ENCODE measurements around the gene FKBP8. TPM values are rescaled to one million over a fixed set of nuclear protein-coding genes. Genes with fewer than 3 reads are reported as not detected.

Gene FKBP8
- total RNA-seq, 1 donor = 288 TPM

GRCh38 chr19:18489627-18490184, 53.7 kb downstream of the FKBP8 start:
- peak; percentile 5 for DNase-seq (ENCODE audit: insufficient read length, low spot score, missing footprints)
- Histone ChIP-seq H3K36me3 (ENCODE audit: insufficient read depth, low read length) (no peaks in the 10 kb centered on the region), H3K79me2 (ENCODE audit: insufficient read depth, low read length) (peaks cover 98% of the 10 kb centered on the region), H3K9me3 (ENCODE audit: low read depth, low read length) (no peaks in the 10 kb centered on the region), H4K20me1 (ENCODE audit: insufficient read depth, low read length) (peaks cover 90% of the 10 kb centered on the region), H3K27me3 (ENCODE audit: insufficient read depth, low read length) (no peaks in the 10 kb centered on the region), H3K4me1 (ENCODE audit: insufficient read depth, low read length) (peaks cover 28% of the 10 kb centered on the region), H3K27ac (ENCODE audit: low read depth, low read length) (no peak overlapping the region), H3K4me2 (ENCODE audit: insufficient read depth, low read length) (no peak overlapping the region), H3K4me3 (ENCODE audit: insufficient read depth, low read length) (no peak overlapping the region), H2AFZ (ENCODE audit: low read length) (no peak overlapping the region)
- no peak for TF ChIP-seq CTCF (IDR thresholded peaks at IDR 0.05; ENCODE audit: extremely low read depth, low read depth, low read length)

DNA sequence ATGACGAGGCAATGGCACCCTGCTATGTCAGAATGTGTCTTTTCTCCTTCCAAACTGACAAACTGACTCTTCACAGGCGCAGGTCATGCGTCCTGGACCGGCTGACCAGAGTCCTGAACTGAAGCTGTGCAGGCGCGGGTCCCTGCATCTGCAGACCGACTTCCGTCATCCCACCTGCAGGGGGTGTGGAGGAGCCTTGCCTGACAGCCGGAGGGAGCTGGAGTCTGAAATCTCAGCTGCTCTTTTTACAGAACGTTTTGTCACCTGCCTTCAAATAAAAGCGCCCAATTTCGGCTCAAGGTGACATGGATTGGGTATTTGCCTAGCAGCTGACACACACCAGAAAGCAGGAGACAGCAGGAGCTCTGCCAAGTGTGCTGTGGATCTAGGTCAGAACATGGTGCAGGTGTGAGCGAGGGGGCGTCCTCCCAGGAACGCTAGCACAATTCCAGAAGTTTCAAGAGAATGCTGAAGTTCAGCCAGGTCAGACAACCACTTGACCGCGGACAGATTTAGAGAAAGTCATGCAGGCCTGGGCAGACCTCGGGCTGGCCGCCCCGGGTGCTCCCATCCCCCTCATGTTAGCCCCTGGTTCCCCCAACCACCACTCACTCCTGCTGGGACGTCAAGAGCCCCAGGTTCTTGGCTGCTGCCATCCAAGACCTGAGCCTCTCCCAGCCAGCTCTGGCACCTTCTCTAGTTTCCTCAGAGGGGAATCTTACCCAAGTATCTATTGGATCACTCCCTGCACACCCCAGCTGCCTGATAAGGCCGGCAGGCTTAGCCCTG, 54.3 kb downstream of the FKBP8 start:
- peak; percentile 83 for DNase-seq (ENCODE audit: insufficient read length, low spot score, missing footprints)
- Histone ChIP-seq H3K27me3 (ENCODE audit: insufficient read depth, low read length) (no peaks in the 10 kb centered on the region), H4K20me1 (ENCODE audit: insufficient read depth, low read length) (peaks cover 91% of the 10 kb centered on the region), H3K79me2 (ENCODE audit: insufficient read depth, low read length) (peaks cover 98% of the 10 kb centered on the region), H3K36me3 (ENCODE audit: insufficient read depth, low read length) (no peaks in the 10 kb centered on the region), H2AFZ (ENCODE audit: low read length) (no peak overlapping the region), H3K27ac (ENCODE audit: low read depth, low read length) (no peak overlapping the region), H3K4me1 (ENCODE audit: insufficient read depth, low read length) (peaks cover 21% of the 10 kb centered on the region), H3K9me3 (ENCODE audit: low read depth, low read length) (no peaks in the 10 kb centered on the region), H3K4me2 (ENCODE audit: insufficient read depth, low read length) (no peak overlapping the region), H3K4me3 (ENCODE audit: insufficient read depth, low read length) (no peak overlapping the region)
- TF ChIP-seq CTCF (IDR thresholded peaks at IDR 0.05; ENCODE audit: extremely low read depth, low read depth, low read length) = peak; percentile 16

- H2AFZ ChIP-seq (ENCODE audit: low read length) = no peak overlapping the region
- H4K20me1 ChIP-seq (ENCODE audit: insufficient read depth, low read length) = peaks cover 91% of the 10 kb centered on the region
- peak; percentile 95 for DNase-seq (ENCODE audit: insufficient read length, low spot score, missing footprints)
- no peak overlapping the region for H3K4me2 ChIP-seq (ENCODE audit: insufficient read depth, low read length)
- H3K4me3 ChIP-seq (ENCODE audit: insufficient read depth, low read length) = no peak overlapping the region
- peak; percentile 51 for TF ChIP-seq CTCF (IDR thresholded peaks at IDR 0.05; ENCODE audit: extremely low read depth, low read depth, low read length)
- H3K4me1 ChIP-seq (ENCODE audit: insufficient read depth, low read length) = peaks cover 18% of the 10 kb centered on the region
- H3K9me3 ChIP-seq (ENCODE audit: low read depth, low read length) = no peaks in the 10 kb centered on the region
- H3K27ac ChIP-seq (ENCODE audit: low read depth, low read length) = no peak overlapping the region
- no peaks in the 10 kb centered on the region for H3K27me3 ChIP-seq (ENCODE audit: insufficient read depth, low read length)
- H3K36me3 ChIP-seq (ENCODE audit: insufficient read depth, low read length) = no peaks in the 10 kb centered on the region
- peaks cover 98% of the 10 kb centered on the region for H3K79me2 ChIP-seq (ENCODE audit: insufficient read depth, low read length)
Observed at GRCh38 chr19:18488403-18488723, 55.0 kb downstream of the FKBP8 start.

DNA sequence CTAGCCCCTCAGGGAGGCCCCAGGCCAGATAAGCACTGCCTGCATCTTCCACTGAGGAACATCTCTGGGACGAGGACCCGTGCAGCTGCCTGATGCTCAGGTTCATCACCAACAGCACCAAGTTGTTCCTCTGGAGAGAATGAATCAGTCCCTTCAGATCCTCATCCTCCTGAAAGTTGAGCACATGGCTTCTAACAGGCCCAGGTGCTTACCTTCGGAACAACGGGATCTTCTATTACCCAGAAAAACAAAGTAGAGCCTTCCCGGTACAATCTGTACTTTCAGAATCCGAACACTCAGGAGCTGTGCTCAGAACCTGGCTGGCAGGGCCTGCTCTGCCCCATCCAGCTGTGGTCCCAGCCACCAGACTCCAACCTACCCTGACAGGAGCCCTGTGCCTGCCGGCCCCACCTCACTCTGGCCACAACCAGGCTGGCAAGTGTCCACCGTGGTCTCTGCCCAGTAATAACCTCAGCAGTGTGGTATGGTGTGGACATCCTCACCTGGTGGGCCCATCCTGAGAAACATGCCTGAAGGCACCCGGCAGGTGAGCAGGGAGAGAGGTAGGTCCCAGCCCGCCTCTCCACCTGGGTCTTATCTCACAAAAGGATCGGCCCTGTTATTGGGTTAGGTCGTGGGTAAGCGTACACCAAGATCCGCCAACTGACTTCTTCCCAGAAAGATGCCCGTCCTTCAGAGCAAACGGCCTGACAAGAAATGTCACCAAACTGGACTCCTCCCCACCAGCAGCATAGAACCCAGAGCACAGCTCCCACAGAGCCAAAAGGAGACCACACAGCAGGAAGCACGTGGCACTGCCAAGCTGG, 55.6 kb downstream of the FKBP8 start:
- Histone ChIP-seq H3K4me3 (ENCODE audit: insufficient read depth, low read length) (no peak overlapping the region), H3K9me3 (ENCODE audit: low read depth, low read length) (no peaks in the 10 kb centered on the region), H3K79me2 (ENCODE audit: insufficient read depth, low read length) (peaks cover 98% of the 10 kb centered on the region), H3K27ac (ENCODE audit: low read depth, low read length) (no peak overlapping the region), H3K4me2 (ENCODE audit: insufficient read depth, low read length) (no peak overlapping the region), H3K4me1 (ENCODE audit: insufficient read depth, low read length) (peaks cover 20% of the 10 kb centered on the region), H3K27me3 (ENCODE audit: insufficient read depth, low read length) (no peaks in the 10 kb centered on the region), H3K36me3 (ENCODE audit: insufficient read depth, low read length) (no peaks in the 10 kb centered on the region), H2AFZ (ENCODE audit: low read length) (no peak overlapping the region), H4K20me1 (ENCODE audit: insufficient read depth, low read length) (peaks cover 91% of the 10 kb centered on the region)
- peak; percentile 75 for DNase-seq (ENCODE audit: insufficient read length, low spot score, missing footprints)
- TF ChIP-seq CTCF (IDR thresholded peaks at IDR 0.05; ENCODE audit: extremely low read depth, low read depth, low read length) = no peak
